Eye (tissue), 1 donor: Measurements from ENCODE around the gene SERPINH1.
A peak's percentile ranks its signal among the peaks of the same experiment; 100 is the strongest.

Experiments used
- DNase-seq: peaks from one replicate; pipeline ENCODE4 v3.0.0-alpha.2; 2015

Gene SERPINH1

DNA sequence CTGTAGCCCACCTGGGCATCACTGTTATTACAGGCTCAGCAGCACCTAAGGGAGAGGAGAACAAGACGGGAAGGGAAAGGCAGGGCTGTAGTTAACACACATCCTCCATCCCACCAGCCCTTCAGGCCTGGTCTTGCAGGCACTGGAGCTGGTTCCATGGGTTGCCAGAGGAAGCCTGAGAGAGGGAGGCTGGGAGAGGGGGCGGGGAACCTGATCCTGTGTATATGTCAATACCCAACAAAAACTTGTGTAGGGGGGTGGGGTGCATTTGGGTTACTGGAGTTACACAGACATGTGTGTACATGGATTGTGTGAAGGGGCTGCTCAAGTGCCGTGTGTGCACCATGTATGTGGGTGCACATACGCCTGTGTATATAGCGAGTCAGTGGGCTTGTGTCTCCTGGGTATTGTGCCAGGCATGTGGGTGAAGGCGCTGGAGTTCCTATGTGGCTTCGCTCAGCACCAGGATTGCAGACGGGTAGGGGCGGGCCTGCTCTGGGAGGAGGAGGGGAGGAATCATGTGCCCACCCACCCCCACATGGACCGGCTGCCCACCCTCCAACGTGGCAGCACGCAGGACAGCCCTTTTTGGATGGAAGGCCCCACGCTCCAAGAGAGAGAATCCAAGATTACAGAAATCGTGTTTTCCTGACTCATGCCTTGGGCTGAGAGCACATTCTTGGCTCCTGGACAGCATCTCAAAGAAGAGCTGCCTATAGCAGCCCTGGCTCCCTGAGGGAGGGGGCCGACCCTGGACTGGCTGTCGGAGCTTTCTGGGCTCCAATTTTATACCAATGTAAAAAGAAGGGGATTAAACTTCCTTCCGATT, 4.2 kb upstream of the SERPINH1 start:
- peak; percentile 72 for DNase-seq

DNA sequence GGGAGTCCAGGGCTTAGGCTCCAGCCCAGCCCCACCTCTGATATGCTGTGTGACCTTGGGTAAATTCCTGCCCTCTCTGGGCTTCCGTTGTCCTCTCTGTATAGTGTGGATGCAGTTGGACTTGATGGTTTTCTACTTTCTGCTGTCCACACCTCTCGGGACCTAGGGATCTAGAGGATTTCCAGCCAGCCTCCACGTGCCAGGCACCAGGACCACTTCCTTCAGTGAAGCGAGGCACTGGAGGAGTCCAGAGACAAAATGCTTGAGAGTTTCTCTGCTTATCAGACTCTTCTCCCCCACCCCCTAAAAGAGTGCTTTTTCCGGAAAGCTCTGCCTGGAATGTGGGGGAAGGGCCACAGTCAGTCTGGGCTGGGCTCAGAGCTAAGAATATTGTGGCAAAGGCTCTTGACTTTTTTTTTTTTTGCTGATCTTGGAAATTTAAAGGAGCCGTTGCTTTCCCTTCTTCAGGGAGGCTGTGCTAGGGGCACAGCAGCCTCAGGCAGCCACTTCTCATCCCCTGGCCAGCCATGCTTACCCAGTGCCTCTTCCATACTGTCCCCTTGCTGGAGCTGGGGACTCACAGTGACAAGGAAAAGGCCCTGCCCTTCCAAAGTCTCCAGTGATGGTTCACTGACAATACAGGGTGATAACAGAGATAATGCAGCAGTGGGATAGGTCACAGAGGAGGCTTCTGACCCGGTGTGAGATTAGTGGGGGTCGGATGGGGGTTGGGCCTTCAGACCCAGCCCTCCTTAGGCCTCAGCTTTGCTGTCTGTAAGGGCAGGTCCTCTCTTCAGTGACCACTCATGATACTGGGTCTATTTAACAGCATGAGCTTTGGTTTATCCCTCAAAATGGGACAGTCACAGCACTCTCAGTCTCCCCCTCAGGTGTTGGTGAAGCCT, 2.9 kb upstream of the SERPINH1 start:
- peak; percentile 67 for DNase-seq

DNA sequence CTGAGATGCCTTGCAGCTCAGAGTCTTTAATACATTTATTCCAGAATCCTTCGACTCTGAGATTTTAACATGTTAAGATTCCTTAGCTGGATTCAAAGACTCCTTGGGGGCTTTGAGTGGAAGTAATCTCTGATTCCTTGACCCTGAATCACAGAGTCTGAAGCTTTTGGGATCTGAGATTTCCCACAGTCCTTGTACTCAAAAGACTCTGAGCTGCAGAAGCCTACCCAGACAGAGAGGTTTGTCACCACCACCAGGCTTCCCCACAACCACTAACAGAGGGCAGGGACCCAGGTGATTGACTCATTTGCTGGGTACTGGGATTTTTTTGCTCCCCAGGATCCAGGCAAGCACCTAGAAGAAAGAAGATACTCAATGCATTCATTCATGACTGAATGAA, 1.4 kb upstream of the SERPINH1 start:
- no peak for DNase-seq

- no peak for DNase-seq
Measured at GRCh38 chr11:75561426-75562047, 516 bp upstream of the SERPINH1 start.

GRCh38 chr11:75562836-75563484, 907 bp downstream of the SERPINH1 start:
- DNase-seq: peak; percentile 84

GRCh38 chr11:75563501-75563977, 1.5 kb downstream of the SERPINH1 start:
- DNase-seq: no peak

DNA sequence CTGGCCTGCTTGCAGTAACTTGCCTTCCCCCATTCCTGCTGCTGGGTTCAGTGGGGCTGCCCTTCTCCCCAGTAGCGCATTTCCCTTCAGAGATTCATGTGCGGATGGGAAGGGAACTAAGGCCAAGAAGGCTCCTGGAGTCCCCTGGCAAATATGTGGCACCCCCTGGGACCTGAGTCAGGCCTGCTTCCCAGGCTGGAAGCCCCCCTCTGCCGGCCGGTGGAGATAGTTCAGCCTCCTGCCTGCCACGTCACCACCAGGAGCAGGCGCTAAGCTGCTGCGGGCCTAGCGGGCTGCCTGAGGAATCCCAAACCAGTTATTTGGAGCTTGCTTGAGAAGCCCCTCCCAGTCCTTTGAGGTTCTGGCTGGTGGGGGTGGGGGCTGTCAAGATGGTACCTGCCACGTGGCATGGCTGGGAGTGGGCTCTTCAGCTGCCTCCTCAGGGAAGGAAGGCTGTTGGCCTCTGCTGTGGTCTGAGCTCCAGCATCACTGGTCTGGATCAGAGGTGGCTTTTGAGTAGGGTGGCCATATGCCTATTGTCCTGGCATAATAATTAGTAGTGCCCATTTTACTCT, 2.0 kb downstream of the SERPINH1 start:
- peak; percentile 89 for DNase-seq

DNA sequence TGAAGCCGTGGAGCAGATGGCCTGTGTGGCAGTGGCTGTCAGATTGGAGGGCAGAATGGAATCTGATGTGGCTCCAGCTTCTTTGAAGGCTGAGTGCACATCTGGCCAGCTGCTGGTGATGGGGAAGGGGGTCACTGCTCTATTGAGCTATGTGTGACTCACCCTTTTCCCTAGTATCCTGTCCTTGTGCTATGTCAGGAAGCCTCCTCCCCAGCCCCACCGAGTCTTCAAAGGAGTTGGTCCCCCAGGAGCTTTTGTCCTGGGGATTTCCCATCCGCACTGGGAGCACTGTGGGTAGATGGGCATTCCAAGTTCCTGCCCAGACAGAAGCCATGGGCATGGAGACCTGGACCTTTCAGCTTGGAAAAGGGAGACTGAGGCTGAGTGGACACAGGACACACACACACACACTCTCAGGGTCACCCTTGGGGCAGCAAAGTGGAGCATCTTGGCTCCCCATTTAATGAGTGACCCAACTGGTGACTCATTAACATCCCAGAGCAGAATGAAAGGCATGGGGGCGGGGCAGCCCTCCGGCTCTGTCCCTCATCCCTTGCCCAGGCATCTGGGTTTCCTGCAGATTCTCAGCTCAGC, 3.3 kb downstream of the SERPINH1 start:
- no peak for DNase-seq

DNA sequence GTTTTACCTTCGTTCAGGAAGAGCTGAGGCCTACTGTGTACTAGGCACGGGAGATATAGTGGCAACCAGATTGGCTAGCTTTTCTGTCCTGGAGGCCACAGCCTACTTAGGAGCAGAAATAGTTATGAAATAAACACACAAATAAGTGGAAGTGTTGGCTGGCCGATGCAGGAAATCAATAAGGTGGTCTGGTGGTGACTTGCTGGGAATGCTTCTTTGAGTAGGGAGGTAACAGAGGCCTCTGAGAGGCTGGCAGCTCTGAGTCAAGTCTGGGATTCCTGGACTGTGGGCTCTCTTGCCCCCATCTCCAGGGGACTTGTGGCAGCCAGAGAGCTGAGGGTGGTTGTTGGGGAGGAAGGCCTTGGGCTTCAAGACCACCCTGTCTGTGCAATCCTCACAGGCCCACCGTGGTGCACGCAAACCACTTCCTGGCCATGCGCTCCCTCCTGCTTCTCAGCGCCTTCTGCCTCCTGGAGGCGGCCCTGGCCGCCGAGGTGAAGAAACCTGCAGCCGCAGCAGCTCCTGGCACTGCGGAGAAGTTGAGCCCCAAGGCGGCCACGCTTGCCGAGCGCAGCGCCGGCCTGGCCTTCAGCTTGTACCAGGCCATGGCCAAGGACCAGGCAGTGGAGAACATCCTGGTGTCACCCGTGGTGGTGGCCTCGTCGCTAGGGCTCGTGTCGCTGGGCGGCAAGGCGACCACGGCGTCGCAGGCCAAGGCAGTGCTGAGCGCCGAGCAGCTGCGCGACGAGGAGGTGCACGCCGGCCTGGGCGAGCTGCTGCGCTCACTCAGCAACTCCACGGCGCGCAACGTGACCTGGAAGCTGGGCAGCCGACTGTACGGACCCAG, 4.1 kb downstream of the SERPINH1 start:
- DNase-seq: no peak

- no peak for DNase-seq
Measured at GRCh38 chr11:75566763-75567279, 4.8 kb downstream of the SERPINH1 start.

- DNase-seq: no peak
Measured at GRCh38 chr11:75567971-75568370, 5.9 kb downstream of the SERPINH1 start.

GRCh38 chr11:75568616-75569219, 6.7 kb downstream of the SERPINH1 start:
- no peak for DNase-seq

- DNase-seq: no peak
Measured at GRCh38 chr11:75570559-75571139, 8.6 kb downstream of the SERPINH1 start.

DNA sequence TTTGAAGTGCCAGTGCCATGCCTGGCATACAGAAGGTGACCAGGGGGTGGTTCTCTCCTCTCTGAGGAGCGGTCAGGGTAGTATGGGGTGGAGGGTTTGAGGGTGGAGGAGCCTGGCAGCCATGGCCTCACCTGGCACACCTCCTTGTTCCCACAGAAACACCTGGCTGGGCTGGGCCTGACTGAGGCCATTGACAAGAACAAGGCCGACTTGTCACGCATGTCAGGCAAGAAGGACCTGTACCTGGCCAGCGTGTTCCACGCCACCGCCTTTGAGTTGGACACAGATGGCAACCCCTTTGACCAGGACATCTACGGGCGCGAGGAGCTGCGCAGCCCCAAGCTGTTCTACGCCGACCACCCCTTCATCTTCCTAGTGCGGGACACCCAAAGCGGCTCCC, 9.6 kb downstream of the SERPINH1 start:
- DNase-seq: no peak

GRCh38 chr11:75572744-75573143, 10.7 kb downstream of the SERPINH1 start:
- DNase-seq: no peak

- no peak for DNase-seq
Measured at GRCh38 chr11:75574698-75575602, 12.9 kb downstream of the SERPINH1 start.

GRCh38 chr11:75576017-75576416, 14.0 kb downstream of the SERPINH1 start:
- DNase-seq: no peak

- peak; percentile 45 for DNase-seq
Measured at GRCh38 chr11:75576499-75576918, 14.5 kb downstream of the SERPINH1 start.

DNA sequence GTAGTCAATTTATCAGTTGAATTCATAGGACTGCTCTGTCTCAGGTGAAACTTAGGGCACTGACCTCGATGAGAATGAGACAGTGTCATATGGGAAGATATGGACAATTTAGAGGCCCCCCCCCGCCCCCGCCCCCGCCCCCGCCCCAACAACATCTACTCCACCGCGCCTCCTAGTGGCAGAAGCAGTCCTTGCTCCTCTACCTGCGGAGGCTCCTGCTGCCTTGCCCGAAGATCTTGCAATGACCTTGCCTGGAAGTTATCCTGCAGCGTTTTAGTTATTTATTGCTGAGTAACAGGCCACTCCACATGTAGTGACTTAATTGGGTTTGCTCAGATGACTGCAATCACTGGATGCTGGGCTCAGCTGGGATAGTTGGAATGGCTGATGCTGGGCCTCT, 15.2 kb downstream of the SERPINH1 start:
- peak; percentile 59 for DNase-seq
